ENCODE measurements around the gene MPP7.

The MPP7 gene

GRCh38 chr10:28300027-28300426 is 2.8 kb downstream of the MPP7 start:
- CTCF ChIA-PET: interaction anchor here (1.0 to 1.3 kb wide), 2 partner anchors 30 to 80 kb away, joined by 3 read pairs; no protein-coding TSS in a partner anchor
- no peak for TF ChIP-seq CTCF (IDR thresholded peaks at IDR 0.05; ENCODE audit: control extremely low read depth, extremely low read depth, low read depth, missing control alignments)
- DNase-seq (ENCODE audit: extremely low spot score): no peak
- POLR2A ChIA-PET: no interaction called here

- ChIA-PET CTCF (interaction anchor here (0.9 to 2.6 kb wide), 5 partner anchors 12 to 83 kb away, joined by 3 to 10 read pairs (median 6); no protein-coding TSS in a partner anchor), POLR2A (no interaction called here)
- no peak for TF ChIP-seq CTCF (IDR thresholded peaks at IDR 0.05; ENCODE audit: control extremely low read depth, extremely low read depth, low read depth, missing control alignments)
These were observed 3.9 kb downstream of the MPP7 start for GRCh38 chr10:28298951-28299350.

GRCh38 chr10:28296023-28296422 is 6.8 kb downstream of the MPP7 start:
- no peak for TF ChIP-seq CTCF (IDR thresholded peaks at IDR 0.05; ENCODE audit: control extremely low read depth, extremely low read depth, low read depth, missing control alignments)
- POLR2A ChIA-PET: no interaction called here
- DNase-seq (ENCODE audit: extremely low spot score): no peak
- CTCF ChIA-PET: interaction anchor here (0.8 to 1.0 kb wide), 2 partner anchors 9 to 32 kb away, joined by 3 to 4 read pairs; no protein-coding TSS in a partner anchor

More at GRCh38 chr10:28298951-28299350, 3.9 kb downstream of the MPP7 start:
- DNase-seq (ENCODE audit: extremely low spot score): no peak

- no peak for TF ChIP-seq CTCF (IDR thresholded peaks at IDR 0.05; ENCODE audit: control extremely low read depth, extremely low read depth, low read depth, missing control alignments)
- CTCF ChIA-PET: interaction anchor here (1.0 kb wide), 1 partner anchor 9 kb away, joined by 4 read pairs; no protein-coding TSS in a partner anchor
- POLR2A ChIA-PET: no interaction called here
- no peak for DNase-seq (ENCODE audit: extremely low spot score)
These were observed 7.5 kb downstream of the MPP7 start for GRCh38 chr10:28295336-28295735.

- TF ChIP-seq CTCF (IDR thresholded peaks at IDR 0.05; ENCODE audit: control extremely low read depth, extremely low read depth, low read depth, missing control alignments): no peak
- POLR2A ChIA-PET: no interaction called here
These were observed 8.1 kb downstream of the MPP7 start for GRCh38 chr10:28294809-28295208.

GRCh38 chr10:28294169-28294532 is 8.7 kb downstream of the MPP7 start:
- CTCF ChIA-PET: no interaction called here
- POLR2A ChIA-PET: no interaction called here

More at GRCh38 chr10:28294809-28295208, 8.1 kb downstream of the MPP7 start:
- CTCF ChIA-PET: no interaction called here
- DNase-seq (ENCODE audit: extremely low spot score): no peak

More at GRCh38 chr10:28294169-28294532, 8.7 kb downstream of the MPP7 start:
- no peak for DNase-seq (ENCODE audit: extremely low spot score)
- TF ChIP-seq CTCF (IDR thresholded peaks at IDR 0.05; ENCODE audit: control extremely low read depth, extremely low read depth, low read depth, missing control alignments): no peak

Measured in GM10248 (cell line).